SK-N-SH treated with all-trans-retinoic acid at 6 μM for 48 hours (cell line): Measurements from ENCODE around the gene PRKCG.

Experiments used
- ATAC-seq: fragments of 200-7000 bp; cut with Tn5 transposase; 3 replicates; pipeline ENCODE4 v1.9.1; 2020; ENCODE audit warnings: mild to moderate bottlenecking, moderate library complexity
- ARNTL ChIP-seq: fragments of 450-650 bp; formaldehyde crosslinking; IDR thresholded peaks from 2 replicates; pipeline ENCODE4 v1.5.0; 2020; ENCODE audit warnings: low read depth, mild to moderate bottlenecking, moderate library complexity, borderline replicate concordance
- BACH2 ChIP-seq: fragments of 250-450 bp; sonication (Bioruptor Pico); IDR thresholded peaks from 2 replicates; pipeline ENCODE4 v1.9.0; 2021; ENCODE audit warnings: mild to moderate bottlenecking, borderline replicate concordance
- CSDC2 ChIP-seq: fragments of 250-450 bp; sonication (Bioruptor Pico); IDR thresholded peaks from 2 replicates; pipeline ENCODE4 v1.5.0; 2020; ENCODE audit warnings: mild to moderate bottlenecking, moderate library complexity
- ESRRG ChIP-seq: fragments of 250-450 bp; sonication (Bioruptor Pico); IDR thresholded peaks from 2 replicates; pipeline ENCODE4 v1.6.1; 2021; ENCODE audit warnings: mild to moderate bottlenecking
- GLIS3 ChIP-seq: fragments of 250-450 bp; sonication (Bioruptor Pico); IDR thresholded peaks from 2 replicates; pipeline ENCODE4 v1.5.0; 2020; ENCODE audit warnings: mild to moderate bottlenecking, moderate library complexity
- ISL1 ChIP-seq: fragments of 250-450 bp; sonication (Bioruptor Pico); IDR thresholded peaks from 2 replicates; pipeline ENCODE4 v2.1.2; 2022; ENCODE audit warnings: mild to moderate bottlenecking, moderate library complexity
- OSR1 ChIP-seq: fragments of 250-450 bp; sonication (Bioruptor Pico); IDR thresholded peaks from 2 replicates; pipeline ENCODE4 v1.8.0; 2022; ENCODE audit warnings: moderate library complexity, mild to moderate bottlenecking, inconsistent platforms
- RARB ChIP-seq: fragments of 250-450 bp; sonication (Bioruptor Pico); IDR thresholded peaks from 2 replicates; pipeline ENCODE4 v1.8.0; 2021; ENCODE audit warnings: mild to moderate bottlenecking, moderate library complexity
- SNAI2 ChIP-seq: fragments of 250-450 bp; sonication (Bioruptor Pico); IDR thresholded peaks from 2 replicates; pipeline ENCODE4 v1.5.0; 2020; ENCODE audit warnings: mild to moderate bottlenecking, moderate library complexity
- TCF4 ChIP-seq: fragments of 250-450 bp; sonication (Bioruptor Pico); IDR thresholded peaks from 2 replicates; pipeline ENCODE4 v1.8.0; 2021; ENCODE audit warnings: mild to moderate bottlenecking, moderate library complexity, borderline replicate concordance
- TOX ChIP-seq: fragments of 250-450 bp; sonication (Bioruptor Pico); IDR thresholded peaks from 2 replicates; pipeline ENCODE4 v1.8.0; 2021; ENCODE audit warnings: mild to moderate bottlenecking, moderate library complexity, borderline replicate concordance
- ZC3H10 ChIP-seq: fragments of 250-450 bp; sonication (Bioruptor Pico); IDR thresholded peaks from 2 replicates; pipeline ENCODE4 v1.5.1; 2021; ENCODE audit warnings: mild to moderate bottlenecking, moderate library complexity
- ZFP3 ChIP-seq: fragments of 250-450 bp; sonication (Bioruptor Pico); IDR thresholded peaks from 2 replicates; pipeline ENCODE4 v1.5.0; 2020; ENCODE audit warnings: mild to moderate bottlenecking, moderate library complexity
- ZFP30 ChIP-seq: fragments of 450-650 bp; formaldehyde crosslinking; IDR thresholded peaks from 2 replicates; pipeline ENCODE4 v1.5.0; 2022; ENCODE audit warnings: mild to moderate bottlenecking, moderate library complexity
- ZNF565 ChIP-seq: fragments of 450-650 bp; formaldehyde crosslinking; conservative IDR thresholded peaks from 2 replicates; pipeline ENCODE4 v1.5.0; 2020; ENCODE audit warnings: low read depth, mild to moderate bottlenecking, moderate library complexity
- ZNF70 ChIP-seq: fragments of 450-650 bp; formaldehyde crosslinking; IDR thresholded peaks from 2 replicates; pipeline ENCODE4 v1.5.0; 2020; ENCODE audit warnings: mild to moderate bottlenecking, moderate library complexity
- ZNF8 ChIP-seq: fragments of 450-650 bp; formaldehyde crosslinking; IDR thresholded peaks from 2 replicates; pipeline ENCODE4 v1.5.0; 2020; ENCODE audit warnings: mild to moderate bottlenecking, moderate library complexity
- TF ChIP-seq, protein P1 (sequence below): fragments of 250-450 bp; sonication (Bioruptor Pico); IDR thresholded peaks from 2 replicates; pipeline ENCODE4 v1.5.1; 2021; ENCODE audit warnings: mild to moderate bottlenecking, moderate library complexity
- TF ChIP-seq, protein P2 (sequence below): fragments of 250-450 bp; sonication (Bioruptor Pico); IDR thresholded peaks from 2 replicates; pipeline ENCODE4 v1.5.0; 2020; ENCODE audit warnings: mild to moderate bottlenecking, moderate library complexity
- TF ChIP-seq, protein P3 (sequence below): fragments of 250-450 bp; sonication (Bioruptor Pico); IDR thresholded peaks from 2 replicates; pipeline ENCODE4 v1.8.0; 2021; ENCODE audit warnings: low read depth, mild to moderate bottlenecking, moderate library complexity, borderline replicate concordance
- TF ChIP-seq, protein P4 (sequence below): fragments of 250-450 bp; sonication (Bioruptor Pico); IDR thresholded peaks from 2 replicates; pipeline ENCODE4 v1.8.0; 2020; ENCODE audit warnings: mild to moderate bottlenecking, moderate library complexity, borderline replicate concordance

Gene PRKCG

DNA sequence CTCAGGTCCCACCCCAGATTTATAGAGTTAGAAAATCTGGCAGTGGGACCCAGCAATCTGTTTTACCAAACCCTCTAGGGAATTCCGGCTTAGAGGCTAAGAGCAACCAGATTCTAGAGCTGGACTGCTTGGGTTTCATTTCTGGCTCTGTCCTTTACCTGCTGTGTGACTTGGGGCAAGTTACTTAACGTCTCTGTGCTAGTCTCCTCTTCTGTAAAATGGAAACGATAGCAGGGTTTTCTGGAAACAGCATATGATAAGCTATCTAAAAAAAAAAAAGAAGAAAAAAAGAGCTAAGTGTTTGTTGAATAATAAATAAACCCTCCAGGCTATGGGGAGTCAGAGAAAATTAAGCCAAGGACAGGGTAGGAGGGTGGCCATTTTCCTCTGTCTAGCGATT, 15.5 kb downstream of the PRKCG start:
- ATAC-seq: no peak
- TF ChIP-seq ARNTL (CRISPR knock-in tag): no peak
- no peak for TF ChIP-seq OSR1 (CRISPR knock-in tag)
- TF ChIP-seq, protein P1, sequence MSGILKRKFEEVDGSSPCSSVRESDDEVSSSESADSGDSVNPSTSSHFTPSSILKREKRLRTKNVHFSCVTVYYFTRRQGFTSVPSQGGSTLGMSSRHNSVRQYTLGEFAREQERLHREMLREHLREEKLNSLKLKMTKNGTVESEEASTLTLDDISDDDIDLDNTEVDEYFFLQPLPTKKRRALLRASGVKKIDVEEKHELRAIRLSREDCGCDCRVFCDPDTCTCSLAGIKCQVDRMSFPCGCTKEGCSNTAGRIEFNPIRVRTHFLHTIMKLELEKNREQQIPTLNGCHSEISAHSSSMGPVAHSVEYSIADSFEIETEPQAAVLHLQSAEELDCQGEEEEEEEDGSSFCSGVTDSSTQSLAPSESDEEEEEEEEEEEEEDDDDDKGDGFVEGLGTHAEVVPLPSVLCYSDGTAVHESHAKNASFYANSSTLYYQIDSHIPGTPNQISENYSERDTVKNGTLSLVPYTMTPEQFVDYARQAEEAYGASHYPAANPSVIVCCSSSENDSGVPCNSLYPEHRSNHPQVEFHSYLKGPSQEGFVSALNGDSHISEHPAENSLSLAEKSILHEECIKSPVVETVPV (CRISPR knock-in tag): no peak
- no peak for TF ChIP-seq RARB (CRISPR knock-in tag)
- TF ChIP-seq BACH2: no peak

DNA sequence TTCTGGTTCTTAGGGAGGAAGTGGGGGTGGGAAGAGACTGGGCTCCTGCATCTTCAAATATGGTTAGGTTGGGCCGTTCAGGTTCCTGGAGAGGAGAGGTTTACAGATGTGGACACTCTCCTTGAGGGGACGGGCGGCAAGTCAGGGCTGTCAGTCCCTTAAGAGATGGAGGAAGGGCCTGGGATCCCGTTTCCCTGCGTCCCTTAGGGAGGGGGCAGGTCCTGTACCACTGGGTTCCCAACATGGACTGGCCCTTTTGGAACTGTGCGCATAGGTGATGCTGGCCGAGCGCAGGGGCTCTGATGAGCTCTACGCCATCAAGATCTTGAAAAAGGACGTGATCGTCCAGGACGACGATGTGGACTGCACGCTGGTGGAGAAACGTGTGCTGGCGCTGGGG, 16.2 kb downstream of the PRKCG start:
- peak; percentile 26; the same call in 2 of the 3 replicates for ATAC-seq
- TF ChIP-seq, protein P2, sequence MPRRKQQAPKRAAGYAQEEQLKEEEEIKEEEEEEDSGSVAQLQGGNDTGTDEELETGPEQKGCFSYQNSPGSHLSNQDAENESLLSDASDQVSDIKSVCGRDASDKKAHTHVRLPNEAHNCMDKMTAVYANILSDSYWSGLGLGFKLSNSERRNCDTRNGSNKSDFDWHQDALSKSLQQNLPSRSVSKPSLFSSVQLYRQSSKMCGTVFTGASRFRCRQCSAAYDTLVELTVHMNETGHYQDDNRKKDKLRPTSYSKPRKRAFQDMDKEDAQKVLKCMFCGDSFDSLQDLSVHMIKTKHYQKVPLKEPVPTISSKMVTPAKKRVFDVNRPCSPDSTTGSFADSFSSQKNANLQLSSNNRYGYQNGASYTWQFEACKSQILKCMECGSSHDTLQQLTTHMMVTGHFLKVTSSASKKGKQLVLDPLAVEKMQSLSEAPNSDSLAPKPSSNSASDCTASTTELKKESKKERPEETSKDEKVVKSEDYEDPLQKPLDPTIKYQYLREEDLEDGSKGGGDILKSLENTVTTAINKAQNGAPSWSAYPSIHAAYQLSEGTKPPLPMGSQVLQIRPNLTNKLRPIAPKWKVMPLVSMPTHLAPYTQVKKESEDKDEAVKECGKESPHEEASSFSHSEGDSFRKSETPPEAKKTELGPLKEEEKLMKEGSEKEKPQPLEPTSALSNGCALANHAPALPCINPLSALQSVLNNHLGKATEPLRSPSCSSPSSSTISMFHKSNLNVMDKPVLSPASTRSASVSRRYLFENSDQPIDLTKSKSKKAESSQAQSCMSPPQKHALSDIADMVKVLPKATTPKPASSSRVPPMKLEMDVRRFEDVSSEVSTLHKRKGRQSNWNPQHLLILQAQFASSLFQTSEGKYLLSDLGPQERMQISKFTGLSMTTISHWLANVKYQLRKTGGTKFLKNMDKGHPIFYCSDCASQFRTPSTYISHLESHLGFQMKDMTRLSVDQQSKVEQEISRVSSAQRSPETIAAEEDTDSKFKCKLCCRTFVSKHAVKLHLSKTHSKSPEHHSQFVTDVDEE (CRISPR knock-in tag): no peak
- no peak for TF ChIP-seq TOX (CRISPR knock-in tag)
- TF ChIP-seq ARNTL (CRISPR knock-in tag): no peak
- no peak for TF ChIP-seq CSDC2 (CRISPR knock-in tag)
- TF ChIP-seq OSR1 (CRISPR knock-in tag): no peak
- no peak for TF ChIP-seq RARB (CRISPR knock-in tag)
- no peak for TF ChIP-seq ZNF70 (CRISPR knock-in tag)
- TF ChIP-seq, protein P3, sequence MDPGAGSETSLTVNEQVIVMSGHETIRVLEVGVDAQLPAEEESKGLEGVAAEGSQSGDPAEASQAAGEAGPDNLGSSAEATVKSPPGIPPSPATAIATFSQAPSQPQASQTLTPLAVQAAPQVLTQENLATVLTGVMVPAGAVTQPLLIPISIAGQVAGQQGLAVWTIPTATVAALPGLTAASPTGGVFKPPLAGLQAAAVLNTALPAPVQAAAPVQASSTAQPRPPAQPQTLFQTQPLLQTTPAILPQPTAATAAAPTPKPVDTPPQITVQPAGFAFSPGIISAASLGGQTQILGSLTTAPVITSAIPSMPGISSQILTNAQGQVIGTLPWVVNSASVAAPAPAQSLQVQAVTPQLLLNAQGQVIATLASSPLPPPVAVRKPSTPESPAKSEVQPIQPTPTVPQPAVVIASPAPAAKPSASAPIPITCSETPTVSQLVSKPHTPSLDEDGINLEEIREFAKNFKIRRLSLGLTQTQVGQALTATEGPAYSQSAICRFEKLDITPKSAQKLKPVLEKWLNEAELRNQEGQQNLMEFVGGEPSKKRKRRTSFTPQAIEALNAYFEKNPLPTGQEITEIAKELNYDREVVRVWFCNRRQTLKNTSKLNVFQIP (CRISPR knock-in tag): no peak
- no peak for TF ChIP-seq ZFP3 (CRISPR knock-in tag)
- TF ChIP-seq, protein P4, sequence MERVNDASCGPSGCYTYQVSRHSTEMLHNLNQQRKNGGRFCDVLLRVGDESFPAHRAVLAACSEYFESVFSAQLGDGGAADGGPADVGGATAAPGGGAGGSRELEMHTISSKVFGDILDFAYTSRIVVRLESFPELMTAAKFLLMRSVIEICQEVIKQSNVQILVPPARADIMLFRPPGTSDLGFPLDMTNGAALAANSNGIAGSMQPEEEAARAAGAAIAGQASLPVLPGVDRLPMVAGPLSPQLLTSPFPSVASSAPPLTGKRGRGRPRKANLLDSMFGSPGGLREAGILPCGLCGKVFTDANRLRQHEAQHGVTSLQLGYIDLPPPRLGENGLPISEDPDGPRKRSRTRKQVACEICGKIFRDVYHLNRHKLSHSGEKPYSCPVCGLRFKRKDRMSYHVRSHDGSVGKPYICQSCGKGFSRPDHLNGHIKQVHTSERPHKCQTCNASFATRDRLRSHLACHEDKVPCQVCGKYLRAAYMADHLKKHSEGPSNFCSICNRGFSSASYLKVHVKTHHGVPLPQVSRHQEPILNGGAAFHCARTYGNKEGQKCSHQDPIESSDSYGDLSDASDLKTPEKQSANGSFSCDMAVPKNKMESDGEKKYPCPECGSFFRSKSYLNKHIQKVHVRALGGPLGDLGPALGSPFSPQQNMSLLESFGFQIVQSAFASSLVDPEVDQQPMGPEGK (CRISPR knock-in tag): no peak
- no peak for TF ChIP-seq SNAI2
- no peak for TF ChIP-seq ESRRG (CRISPR knock-in tag)
- no peak for TF ChIP-seq ZNF565
- TF ChIP-seq ISL1 (CRISPR knock-in tag): no peak

DNA sequence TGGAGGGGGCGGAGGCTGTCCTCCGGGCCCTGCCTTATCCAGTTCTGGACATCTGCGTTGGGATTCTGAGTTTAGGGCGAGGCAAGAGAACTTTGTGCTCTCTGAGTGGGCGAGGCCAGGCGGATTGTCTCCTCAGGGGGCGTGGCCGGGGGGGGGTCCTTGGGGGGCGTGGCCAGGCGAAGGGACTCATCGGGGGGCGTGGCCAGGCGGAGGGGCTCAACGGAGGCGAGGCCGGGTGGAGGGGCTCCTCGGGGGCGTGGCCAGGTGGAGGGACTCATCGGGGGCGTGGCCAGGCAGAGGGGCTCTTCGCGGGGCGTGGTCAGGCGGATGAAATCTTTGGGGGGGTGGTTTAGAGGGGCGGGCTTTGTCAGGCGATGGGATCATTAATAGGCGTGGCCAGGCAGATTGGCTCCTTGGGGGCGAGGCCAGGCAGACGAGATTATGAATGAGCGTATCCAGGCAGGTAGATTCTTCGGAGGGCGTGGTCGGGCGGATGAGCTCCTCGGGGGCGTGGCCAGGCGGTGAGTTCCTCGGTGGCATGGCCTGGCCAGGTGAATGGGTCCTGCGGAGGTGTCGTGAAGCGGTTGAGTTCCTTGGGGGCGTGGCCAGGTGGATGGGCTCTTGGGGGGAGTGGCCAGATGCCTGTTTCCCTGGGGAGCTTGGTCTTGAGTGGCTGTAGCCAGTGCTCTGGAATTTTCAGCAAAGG, 16.8 kb downstream of the PRKCG start:
- peak; percentile 38 for ATAC-seq
- TF ChIP-seq ZNF565: no peak
- TF ChIP-seq, protein P3 (CRISPR knock-in tag): no peak
- TF ChIP-seq ZC3H10 (CRISPR knock-in tag): no peak
- no peak for TF ChIP-seq ZFP30 (CRISPR knock-in tag)
- no peak for TF ChIP-seq ESRRG (CRISPR knock-in tag)
- TF ChIP-seq ISL1 (CRISPR knock-in tag): no peak
- no peak for TF ChIP-seq ZFP3 (CRISPR knock-in tag)
- no peak for TF ChIP-seq TCF4 (CRISPR knock-in tag)
- no peak for TF ChIP-seq TOX (CRISPR knock-in tag)
- no peak for TF ChIP-seq ZNF8 (CRISPR knock-in tag)
- TF ChIP-seq, protein P2 (CRISPR knock-in tag): no peak
- TF ChIP-seq RARB (CRISPR knock-in tag): no peak
- no peak for TF ChIP-seq ARNTL (CRISPR knock-in tag)
- TF ChIP-seq, protein P1 (CRISPR knock-in tag): no peak
- TF ChIP-seq GLIS3 (CRISPR knock-in tag): no peak
- no peak for TF ChIP-seq SNAI2
- TF ChIP-seq BACH2: no peak
- TF ChIP-seq CSDC2 (CRISPR knock-in tag): no peak
